Adrenal gland (tissue), 12 donors: ENCODE results near the gene SEC62. TPM values are rescaled to one million over a fixed set of nuclear protein-coding genes. Genes with fewer than 3 reads are reported as not detected.
A peak's percentile ranks its signal among the peaks of the same experiment; 100 is the strongest.

Experiments used
- DNase-seq, 7 donors: peaks; one replicate each; pipeline ENCODE4 v3.0.0-alpha.2; 2019 to 2020
- H3K27ac ChIP-seq, 5 donors: fragments of 200-600 bp; sonication (generic) in 4 of 5; 1 replicate in 3 of 5; 2 replicates in 2 of 5; pipeline versions ENCODE4 v1.5.1 to v1.8.0; 2016 to 2020; ENCODE audit warnings: mild to moderate bottlenecking in 1 of 5
- H3K27me3 ChIP-seq: fragments of 200-600 bp; 2 replicates; pipeline ENCODE4 v1.8.0; 2021
- H3K36me3 ChIP-seq, 2 donors: fragments of 200-600 bp; replicated peaks in 1 of 2; 1 replicate in 1 of 2; 2 replicates in 1 of 2; pipeline versions ENCODE4 v1.5.1 to v1.8.0; 2018 to 2022
- H3K4me1 ChIP-seq, 2 donors: fragments of 200-600 bp; replicated peaks in 1 of 2; 1 replicate in 1 of 2; 2 replicates in 1 of 2; pipeline versions ENCODE4 v1.5.1 to v1.8.0; 2018 to 2021
- H3K4me3 ChIP-seq, 4 donors: fragments of 200-600 bp; sonication (generic) in 3 of 4; one replicate each; pipeline ENCODE4 v1.5.1; 2016 to 2018
- H3K9me3 ChIP-seq, 3 donors: fragments of 200-600 bp; sonication (generic) in 1 of 3; replicated peaks in 1 of 3; 1 replicate in 2 of 3; 2 replicates in 1 of 3; pipeline versions ENCODE4 v1.5.1 to v1.8.0; 2016 to 2021
- CTCF ChIP-seq, 6 experiments: fragments of 450-650 bp in 4 of 6; fragments of 200-600 bp in 2 of 6; sonication (generic) in 1 of 6; IDR thresholded peaks; 1 replicate in 5 of 6; 2 replicates in 1 of 6; pipeline versions ENCODE4 v1.5.1 to v1.8.0; 2016 to 2021; ENCODE audit warnings: antibody characterized with exemption in 6 of 6, mild to moderate bottlenecking in 2 of 6, moderate library complexity in 1 of 6
- POLR2A ChIP-seq, 2 donors: fragments of 450-650 bp; IDR thresholded peaks; one replicate each; pipeline ENCODE4 v1.6.1; 2017; ENCODE audit warnings: antibody characterized with exemption in 2 of 2, mild to moderate bottlenecking in 2 of 2, moderate library complexity in 1 of 2
- WGBS, 4 donors: extraction: QIAGEN DNeasy Blood & Tissue Kit in 2 of 4; methylation state at CpG; one replicate each; pipeline versions ENCODE4 v1.1.5 to v1.1.7; 2013 to 2017; 5-methylcytosine and 5-hydroxymethylcytosine counted together
- intact Hi-C, 2 donors: fragments of 100-400 bp; cut with DNase I; formaldehyde crosslinking; loops; one replicate each; pipeline versions ENCODE4 v1.14.1 to v1.15.0; 2022 to 2023
- polyA plus RNA-seq, 3 donors: library from polyadenylated mRNA; stranded (reverse); fragments of 200-250 nt in 2 of 3; fragments of 350-450 nt in 1 of 3; fragmentation: Illumina TruSeq in 1 of 3; extraction: RNeasy Lipid Tissue Mini Kit (QIAGEN cat#74804) in 1 of 3; gene quantifications; one replicate each; pipeline ENCODE4 v1.2.3, GENCODE V29; 2013 to 2014
- total RNA-seq, 9 donors: library from RNA; depleted of rRNA in 4 of 9; stranded (reverse); fragments of >200 nt in 4 of 9; fragments of 120-200 nt in 1 of 9; fragmentation: NEBNext Ultra II Directional in 1 of 9; extraction: Animal tissue kit (Norgen Biotek cat#: 25700) in 1 of 9; gene quantifications; one replicate each; pipeline versions ENCODE4 v1.1.0 to v1.2.4, GENCODE V29; 2013 to 2023
- donor health status: healthy with polysubstance abuse.
- donor health status: Bipolar disorder and iron deficiency.
- donor health status: DM: yes; HTN: yes; CAD: no.
- donor health status: DM: no; HTN: no; CAD: no.
- donor health status: DM: no; HTN: no; CAD: no.
- donor health status: DM: yes; HTN: yes; CAD: no.

Gene SEC62
- total and polyA plus RNA-seq, 12 donors = 41.1 to 267 (median 148) TPM

DNA sequence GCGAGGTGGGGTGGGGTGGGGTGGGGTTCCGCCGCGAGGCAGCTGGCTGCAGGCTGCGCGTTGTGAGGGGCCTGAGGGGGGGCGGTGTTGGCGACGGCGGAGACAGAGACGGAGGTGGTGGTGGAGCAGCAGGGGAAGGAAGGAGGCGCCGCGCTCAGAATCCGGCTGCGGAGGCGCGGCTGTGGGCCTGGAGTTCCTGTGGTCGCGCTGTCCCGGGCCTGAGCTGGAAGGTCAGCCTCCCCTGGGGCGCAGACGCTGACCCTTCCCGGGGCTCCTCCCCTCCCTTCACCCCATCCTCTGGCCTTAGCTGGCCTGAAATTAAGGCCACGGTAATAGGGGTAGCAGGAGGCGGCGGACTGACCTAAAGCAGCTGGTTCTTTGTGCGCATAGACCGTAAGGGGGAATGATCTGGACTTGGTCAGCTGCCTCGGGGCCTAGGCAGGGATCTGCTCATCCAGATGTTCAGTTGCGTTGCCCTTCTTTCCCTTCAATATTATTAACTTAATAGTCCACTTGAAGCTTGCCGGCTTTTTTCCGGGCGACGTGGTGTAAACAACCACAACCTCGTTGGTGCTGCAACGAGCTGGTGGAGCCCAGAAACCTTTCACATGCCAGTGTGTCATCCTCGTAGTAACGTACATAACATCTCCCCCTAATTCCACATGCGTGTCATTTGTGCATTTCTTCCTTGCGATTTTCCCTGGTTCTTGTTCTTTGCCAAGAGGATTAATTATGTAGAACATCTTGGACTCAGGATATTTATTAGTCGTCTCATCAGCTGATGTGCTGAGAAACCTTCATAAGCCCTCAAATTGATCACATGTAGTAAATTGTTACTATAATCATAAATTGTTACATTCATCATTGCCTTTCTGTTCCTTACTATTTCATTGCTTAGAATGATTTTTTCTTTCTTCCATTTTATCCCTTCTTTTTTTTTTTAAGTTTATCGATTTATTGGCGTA, 626 bp downstream of the SEC62 start:
- intact Hi-C loops = loop anchor here in 1 of 2 donors (10.0 kb wide), 1 partner anchor 102 kb away; the partner anchor contains the start of gene LRRC31
- no peak for TF ChIP-seq CTCF (IDR thresholded peaks at IDR 0.05)
- TF ChIP-seq POLR2A (IDR thresholded peaks at IDR 0.05) = peak in 1 of 2 donors; percentile 7
- Histone ChIP-seq H3K27ac (peak overlapping the region; percentile 47 to 100 (median 96)), H3K36me3 (no peaks in the 10 kb centered on the region), H3K4me1 (peaks cover 22 to 44% of the 10 kb centered on the region in 2 donors), H3K27me3 (no peaks in the 10 kb centered on the region), H3K9me3 (no peaks in the 10 kb centered on the region), H3K4me3 (peak overlapping the region; percentile 42 to 86 (median 73))
- DNase-seq = peak; percentile 57 to 77 (median 63)
- 3 to 7% (median 4%) methylated on average over 20 to 44 of the region's 44 CpGs for whole genome bisulfite sequencing, 4 donors

DNA sequence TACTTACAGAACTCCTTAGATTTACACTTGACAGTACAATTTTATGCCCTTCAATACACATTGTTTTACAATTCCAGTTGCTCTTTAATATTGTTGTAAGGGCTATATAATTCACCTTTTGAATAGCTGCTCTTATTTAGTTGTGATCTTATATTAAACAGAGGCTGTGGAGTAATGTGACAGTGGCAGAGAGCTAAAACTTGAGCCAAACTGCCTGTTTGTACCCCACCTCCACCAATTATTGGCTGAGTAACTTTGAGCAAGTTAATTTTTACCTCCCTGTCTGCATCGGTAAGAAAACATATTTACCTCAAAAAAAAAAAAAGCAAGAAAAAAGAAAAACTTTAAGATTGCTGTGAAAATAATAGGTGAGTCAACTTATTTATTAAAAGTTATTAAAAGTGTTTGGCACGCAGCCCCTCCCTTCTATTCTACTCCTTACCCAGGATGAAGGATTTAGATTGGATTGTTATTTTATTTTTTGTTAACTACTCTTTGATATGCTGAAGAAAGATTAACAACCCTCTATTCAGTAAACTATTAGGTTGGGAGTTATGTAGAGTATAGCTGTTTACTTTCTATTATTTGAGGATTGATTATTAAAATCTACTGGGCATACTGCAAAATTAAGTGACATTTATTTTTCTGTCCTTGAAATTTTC, 1.7 kb downstream of the SEC62 start:
- no peak for DNase-seq
- no peaks in the 10 kb centered on the region for H3K36me3 ChIP-seq
- intact Hi-C loops = loop anchor here in 1 of 2 donors (10.0 kb wide), 1 partner anchor 104 kb away; the partner anchor contains the start of gene LRRC31
- H3K27me3 ChIP-seq = no peaks in the 10 kb centered on the region
- no peaks in the 10 kb centered on the region for H3K9me3 ChIP-seq
- H3K27ac ChIP-seq = peak overlapping the region in 2 of 5 donors; percentile 96 to 100
- TF ChIP-seq CTCF (IDR thresholded peaks at IDR 0.05) (no peak), POLR2A (IDR thresholded peaks at IDR 0.05) (no peak)
- H3K4me1 ChIP-seq = peaks cover 22 to 53% of the 10 kb centered on the region in 2 donors
- H3K4me3 ChIP-seq = peak overlapping the region in 1 of 4 donors; percentile 61
- 26 to 30% (median 28%) methylated on average over 2 of the region's 2 CpGs for WGBS, 4 donors

DNA sequence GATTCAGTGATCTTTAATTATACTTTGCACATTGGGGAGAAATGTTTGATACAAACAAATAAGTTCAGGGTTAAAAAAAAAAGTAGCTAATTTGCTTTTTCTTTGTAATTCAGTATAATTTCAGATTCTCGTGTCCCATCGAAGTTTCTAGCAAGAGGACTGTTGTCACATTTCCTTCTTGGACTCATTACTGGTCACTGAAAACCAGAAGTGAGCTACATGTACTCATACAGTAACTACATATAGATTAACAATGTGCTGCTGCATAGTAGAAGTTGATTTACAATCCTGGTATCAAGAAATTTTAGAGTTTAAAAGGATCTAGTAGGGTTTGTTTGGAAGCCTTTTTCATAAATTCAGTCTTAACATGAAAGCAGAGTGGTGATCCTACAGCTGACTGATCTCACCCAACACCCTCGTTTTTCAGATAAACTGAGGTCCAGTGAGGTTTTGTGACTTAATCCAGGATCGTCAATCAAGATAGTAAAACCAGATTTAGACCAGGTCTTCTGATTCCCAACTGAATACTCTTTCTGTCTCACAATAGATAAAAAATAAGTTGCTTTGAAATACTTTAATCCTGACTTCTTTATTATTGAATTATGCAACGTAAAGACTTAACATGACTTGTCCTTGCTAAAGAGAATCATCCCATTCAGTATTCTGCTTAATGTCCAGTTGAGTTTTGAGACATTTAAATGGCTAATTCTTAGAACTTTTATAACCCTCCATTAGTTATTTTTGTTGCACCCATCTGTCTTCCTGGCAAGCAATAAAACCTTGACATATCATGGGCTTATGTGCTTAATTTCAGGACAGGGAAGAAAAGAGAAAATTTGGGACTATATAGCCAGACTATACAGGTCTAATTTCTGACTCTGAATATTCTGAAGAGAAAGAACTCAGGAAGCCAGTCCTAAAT, 2.8 kb downstream of the SEC62 start:
- no peaks in the 10 kb centered on the region for H3K27me3 ChIP-seq
- WGBS, 4 donors = 49 to 58% (median 56%) methylated on average over 5 of the region's 5 CpGs
- no peak overlapping the region for H3K27ac ChIP-seq
- H3K36me3 ChIP-seq = no peaks in the 10 kb centered on the region
- peaks cover 22 to 59% of the 10 kb centered on the region in 2 donors for H3K4me1 ChIP-seq
- DNase-seq = no peak
- TF ChIP-seq CTCF (IDR thresholded peaks at IDR 0.05) = no peak
- no peak for TF ChIP-seq POLR2A (IDR thresholded peaks at IDR 0.05)
- H3K4me3 ChIP-seq = no peak overlapping the region
- intact Hi-C loops = loop anchor here in 1 of 2 donors (10.0 kb wide), 2 partner anchors 105 to 185 kb away; partner anchors contain the start of gene LRRC31
- no peaks in the 10 kb centered on the region for H3K9me3 ChIP-seq
